ENCODE data around the gene NEDD9.

GRCh38 chr6:11265932-11266331, 33.5 kb upstream of the NEDD9 start:
- TF ChIP-seq MAFK (conservative IDR thresholded peaks at IDR 0.05 in 1 of 2, IDR thresholded peaks at IDR 0.05 in 1 of 2; ENCODE audit: low read length in 2 of 2) (no peak), TCF12 (IDR thresholded peaks at IDR 0.05) (no peak), TCF12 (CRISPR knock-in tag; IDR thresholded peaks at IDR 0.05) (no peak), HCFC1 (IDR thresholded peaks at IDR 0.05; ENCODE audit: low read depth, low read length) (no peak), ZBTB44 (CRISPR knock-in tag; IDR thresholded peaks at IDR 0.05) (no peak), CTCF (CRISPR knock-in tag; IDR thresholded peaks at IDR 0.05) (no peak), SETDB1 (CRISPR knock-in tag; IDR thresholded peaks at IDR 0.05; ENCODE audit: borderline replicate concordance) (no peak), EZH2 (conservative IDR thresholded peaks at IDR 0.05; ENCODE audit: low read depth, low read length) (no peak)
- TF ChIP-seq, protein P1, sequence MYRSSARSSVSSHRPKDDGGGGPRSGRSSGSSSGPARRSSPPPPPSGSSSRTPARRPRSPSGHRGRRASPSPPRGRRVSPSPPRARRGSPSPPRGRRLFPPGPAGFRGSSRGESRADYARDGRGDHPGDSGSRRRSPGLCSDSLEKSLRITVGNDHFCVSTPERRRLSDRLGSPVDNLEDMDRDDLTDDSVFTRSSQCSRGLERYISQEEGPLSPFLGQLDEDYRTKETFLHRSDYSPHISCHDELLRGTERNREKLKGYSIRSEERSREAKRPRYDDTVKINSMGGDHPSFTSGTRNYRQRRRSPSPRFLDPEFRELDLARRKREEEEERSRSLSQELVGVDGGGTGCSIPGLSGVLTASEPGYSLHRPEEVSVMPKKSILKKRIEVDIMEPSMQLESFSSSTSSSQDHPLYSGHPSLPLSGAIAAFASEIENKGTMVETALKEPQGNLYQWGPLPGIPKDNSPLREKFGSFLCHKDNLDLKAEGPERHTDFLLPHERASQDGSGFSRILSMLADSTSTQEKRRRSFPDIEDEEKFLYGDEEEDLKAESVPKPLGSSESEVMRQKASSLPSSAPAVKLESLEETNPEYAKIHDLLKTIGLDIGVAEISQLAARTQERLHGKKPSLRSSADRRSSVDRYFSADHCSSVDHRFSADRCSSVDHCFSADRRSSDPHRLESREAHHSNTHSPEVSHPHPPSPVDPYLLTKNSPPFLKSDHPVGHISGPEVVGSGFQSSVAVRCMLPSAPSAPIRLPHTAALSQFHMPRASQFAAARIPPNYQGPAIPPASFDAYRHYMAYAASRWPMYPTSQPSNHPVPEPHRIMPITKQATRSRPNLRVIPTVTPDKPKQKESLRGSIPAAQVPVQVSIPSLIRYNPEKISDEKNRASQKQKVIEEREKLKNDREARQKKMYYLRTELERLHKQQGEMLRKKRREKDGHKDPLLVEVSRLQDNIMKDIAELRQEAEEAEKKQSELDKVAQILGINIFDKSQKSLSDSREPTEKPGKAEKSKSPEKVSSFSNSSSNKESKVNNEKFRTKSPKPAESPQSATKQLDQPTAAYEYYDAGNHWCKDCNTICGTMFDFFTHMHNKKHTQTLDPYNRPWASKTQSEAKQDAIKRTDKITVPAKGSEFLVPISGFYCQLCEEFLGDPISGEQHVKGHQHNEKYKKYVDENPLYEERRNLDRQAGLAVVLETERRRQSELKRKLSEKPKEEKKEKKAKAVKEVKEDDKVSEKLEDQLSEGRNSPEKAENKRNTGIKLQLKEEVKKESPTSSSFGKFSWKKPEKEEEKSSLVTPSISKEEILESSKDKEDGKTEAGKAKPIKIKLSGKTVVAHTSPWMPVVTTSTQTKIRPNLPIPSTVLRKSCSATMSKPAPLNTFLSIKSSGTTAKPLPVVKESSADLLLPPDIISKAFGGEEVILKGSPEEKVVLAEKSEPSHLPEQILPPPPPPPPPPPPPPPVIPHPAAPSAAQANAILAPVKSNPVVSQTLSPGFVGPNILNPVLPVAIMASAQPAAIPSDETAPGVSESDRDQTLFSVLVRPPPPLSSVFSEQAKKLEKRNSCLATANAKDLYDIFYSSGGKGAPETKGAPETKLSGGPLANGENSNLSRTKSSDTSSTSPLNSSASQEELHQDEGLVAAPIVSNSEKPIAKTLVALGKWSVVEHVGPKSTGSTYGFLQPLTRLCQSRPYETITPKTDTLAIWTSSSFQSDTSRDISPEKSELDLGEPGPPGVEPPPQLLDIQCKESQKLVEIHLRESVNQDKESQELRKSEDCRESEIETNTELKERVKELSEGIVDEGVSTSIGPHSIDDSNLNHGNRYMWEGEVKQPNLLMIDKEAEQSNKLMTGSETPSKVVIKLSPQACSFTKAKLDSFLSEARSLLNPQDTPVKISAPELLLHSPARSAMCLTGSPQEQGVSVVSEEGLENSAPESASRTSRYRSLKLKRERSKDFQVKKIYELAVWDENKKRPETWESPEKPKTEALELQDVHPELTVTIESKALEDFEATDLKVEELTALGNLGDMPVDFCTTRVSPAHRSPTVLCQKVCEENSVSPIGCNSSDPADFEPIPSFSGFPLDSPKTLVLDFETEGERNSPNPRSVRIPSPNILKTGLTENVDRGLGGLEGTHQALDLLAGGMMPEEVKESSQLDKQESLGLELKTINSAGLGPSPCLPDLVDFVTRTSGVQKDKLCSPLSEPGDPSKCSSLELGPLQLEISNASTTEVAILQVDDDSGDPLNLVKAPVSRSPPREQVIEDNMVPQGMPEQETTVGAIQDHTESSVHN (CRISPR knock-in tag; IDR thresholded peaks at IDR 0.05) = no peak
- TF ChIP-seq, protein P2, sequence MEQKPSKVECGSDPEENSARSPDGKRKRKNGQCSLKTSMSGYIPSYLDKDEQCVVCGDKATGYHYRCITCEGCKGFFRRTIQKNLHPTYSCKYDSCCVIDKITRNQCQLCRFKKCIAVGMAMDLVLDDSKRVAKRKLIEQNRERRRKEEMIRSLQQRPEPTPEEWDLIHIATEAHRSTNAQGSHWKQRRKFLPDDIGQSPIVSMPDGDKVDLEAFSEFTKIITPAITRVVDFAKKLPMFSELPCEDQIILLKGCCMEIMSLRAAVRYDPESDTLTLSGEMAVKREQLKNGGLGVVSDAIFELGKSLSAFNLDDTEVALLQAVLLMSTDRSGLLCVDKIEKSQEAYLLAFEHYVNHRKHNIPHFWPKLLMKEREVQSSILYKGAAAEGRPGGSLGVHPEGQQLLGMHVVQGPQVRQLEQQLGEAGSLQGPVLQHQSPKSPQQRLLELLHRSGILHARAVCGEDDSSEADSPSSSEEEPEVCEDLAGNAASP (CRISPR knock-in tag; IDR thresholded peaks at IDR 0.05; ENCODE audit: borderline replicate concordance) = no peak

Data from HepG2 (cell line).